A673 (cell line): ENCODE measurements around the gene TMEM200C.

ENCODE experiments used
- EZH2 ChIP-seq: fragments of 200-600 bp; sonication (generic); IDR thresholded peaks from 2 replicates; pipeline ENCODE4 v1.6.1; 2017; ENCODE audit warnings: borderline replicate concordance, low read depth, mild to moderate bottlenecking, mixed read lengths, antibody characterized with exemption, low read length; ENCODE audit not compliant: poor library complexity, severe bottlenecking
- TF ChIP-seq, protein P1 (sequence below): fragments of 300-800, 200-600 bp; sonication (generic); conservative IDR thresholded peaks from 2 replicates; pipeline ENCODE4 v1.5.1; 2017; ENCODE audit warnings: low read depth, mild to moderate bottlenecking, antibody characterized with exemption, low read length, moderate library complexity, mixed read lengths

DNA sequence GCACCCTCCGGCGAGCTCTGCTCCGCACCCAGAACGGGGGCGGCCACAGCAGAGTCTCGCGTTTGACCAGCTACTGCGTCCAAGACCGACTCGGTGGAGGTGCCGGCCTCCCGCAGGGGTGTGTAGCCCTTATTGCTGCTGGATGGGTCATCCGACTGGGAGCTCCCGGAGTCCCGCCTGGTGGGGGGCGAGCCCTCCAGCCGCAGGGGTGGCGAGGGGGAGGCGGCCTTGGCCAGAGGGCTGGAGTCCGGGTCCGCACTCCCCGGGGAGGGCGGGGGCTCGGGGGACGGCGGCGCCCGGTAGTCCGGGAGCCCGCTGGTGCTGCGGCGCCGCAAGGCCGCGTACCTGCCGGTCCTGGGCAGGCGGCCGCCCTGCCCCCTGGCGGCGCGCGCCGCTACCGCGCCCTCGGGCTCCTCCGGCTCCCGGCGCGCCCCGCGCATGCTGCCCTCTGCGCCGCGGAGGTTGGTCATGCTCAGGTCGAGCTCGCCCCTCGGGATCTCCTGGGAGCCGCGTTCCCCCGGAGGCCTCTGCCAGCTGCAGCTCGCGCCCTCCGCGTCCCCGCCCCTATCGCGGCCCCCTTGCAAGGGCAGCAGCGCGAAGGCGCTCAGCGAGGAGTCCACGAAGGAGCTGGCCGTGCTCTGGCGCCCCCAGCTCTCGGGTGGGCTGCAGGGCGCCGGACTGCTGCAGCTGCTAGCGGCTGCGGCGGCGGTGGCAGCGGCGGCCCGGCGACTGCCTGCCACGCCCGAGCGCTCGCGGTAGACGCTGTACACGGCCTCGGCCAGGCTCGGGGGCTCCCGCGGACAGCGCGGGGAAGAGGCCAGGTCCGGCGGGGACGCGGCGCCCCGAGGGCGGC is 4.8 kb downstream of the TMEM200C start:
- TF ChIP-seq, protein P1, sequence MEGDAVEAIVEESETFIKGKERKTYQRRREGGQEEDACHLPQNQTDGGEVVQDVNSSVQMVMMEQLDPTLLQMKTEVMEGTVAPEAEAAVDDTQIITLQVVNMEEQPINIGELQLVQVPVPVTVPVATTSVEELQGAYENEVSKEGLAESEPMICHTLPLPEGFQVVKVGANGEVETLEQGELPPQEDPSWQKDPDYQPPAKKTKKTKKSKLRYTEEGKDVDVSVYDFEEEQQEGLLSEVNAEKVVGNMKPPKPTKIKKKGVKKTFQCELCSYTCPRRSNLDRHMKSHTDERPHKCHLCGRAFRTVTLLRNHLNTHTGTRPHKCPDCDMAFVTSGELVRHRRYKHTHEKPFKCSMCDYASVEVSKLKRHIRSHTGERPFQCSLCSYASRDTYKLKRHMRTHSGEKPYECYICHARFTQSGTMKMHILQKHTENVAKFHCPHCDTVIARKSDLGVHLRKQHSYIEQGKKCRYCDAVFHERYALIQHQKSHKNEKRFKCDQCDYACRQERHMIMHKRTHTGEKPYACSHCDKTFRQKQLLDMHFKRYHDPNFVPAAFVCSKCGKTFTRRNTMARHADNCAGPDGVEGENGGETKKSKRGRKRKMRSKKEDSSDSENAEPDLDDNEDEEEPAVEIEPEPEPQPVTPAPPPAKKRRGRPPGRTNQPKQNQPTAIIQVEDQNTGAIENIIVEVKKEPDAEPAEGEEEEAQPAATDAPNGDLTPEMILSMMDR, result no peak
- no peak for TF ChIP-seq EZH2
